HG03575 (cell line): ENCODE results near the gene F5.
A peak's percentile ranks its signal among the peaks of the same experiment; 100 is the strongest.

Experiments used
- ATAC-seq: cut with Tn5 transposase; IDR thresholded peaks from one replicate; pipeline ENCODE4 v1.9.1; 2021; ENCODE audit not compliant: unreplicated experiment, insufficient number of reproducible peaks, low FRiP score; ENCODE audit errors: extremely low read depth

The F5 gene

GRCh38 chr1:169487133-169487532 is 99.1 kb downstream of the F5 start:
- no peak for ATAC-seq

GRCh38 chr1:169486281-169487051 is 99.8 kb downstream of the F5 start:
- no peak for ATAC-seq

- ATAC-seq = peak; percentile 86
These were observed 100.6 kb downstream of the F5 start, which contains the start of gene SLC19A2 for GRCh38 chr1:169485431-169486280. Gene SLC19A2 (minus strand): TSS chr1:169485944. CDS start chr1:169485766, 178 bp downstream.

GRCh38 chr1:169484683-169485430 is 101.4 kb downstream of the F5 start:
- peak; percentile 10 for ATAC-seq

- no peak for ATAC-seq
These were observed 102.2 kb downstream of the F5 start for GRCh38 chr1:169484101-169484500.

- ATAC-seq = no peak
These were observed 102.7 kb downstream of the F5 start for GRCh38 chr1:169483500-169483966.

GRCh38 chr1:169479363-169480066 is 106.8 kb downstream of the F5 start:
- ATAC-seq = no peak

GRCh38 chr1:169478094-169478672 is 108.1 kb downstream of the F5 start:
- no peak for ATAC-seq

- ATAC-seq = no peak
These were observed 110.4 kb downstream of the F5 start for GRCh38 chr1:169475806-169476387.

- no peak for ATAC-seq
These were observed 111.8 kb downstream of the F5 start for GRCh38 chr1:169474302-169474995.

- ATAC-seq = no peak
These were observed 112.9 kb downstream of the F5 start for GRCh38 chr1:169473347-169473746.

GRCh38 chr1:169472738-169473137 is 113.5 kb downstream of the F5 start:
- ATAC-seq = no peak

GRCh38 chr1:169468982-169469381 is 117.3 kb downstream of the F5 start:
- ATAC-seq = no peak

GRCh38 chr1:169466259-169467230 is 119.7 kb downstream of the F5 start:
- no peak for ATAC-seq

- no peak for ATAC-seq
These were observed 121.0 kb downstream of the F5 start for GRCh38 chr1:169465281-169465680.
